Keratinocyte (primary cell): ENCODE measurements around the gene MYO7B. TPM values are rescaled to one million over a fixed set of nuclear protein-coding genes. Genes with fewer than 3 reads are reported as not detected.

Experiments used
- DNase-seq: peaks from one replicate; pipeline ENCODE4 v3.0.0-alpha.2; 2011; ENCODE audit warnings: low read depth, missing footprints, low spot score
- FAIRE-seq: peaks from 2 replicates; lab custom pipeline; 2011; peaks lifted over from hg19 to GRCh38; lab: Jason Lieb, UNC
- H2AFZ ChIP-seq: 2 replicates; pipeline ENCODE4 v1.6.0; 2012; ENCODE audit warnings: low read length, control low read depth, inconsistent platforms; ENCODE audit not compliant: control insufficient read depth
- H3K27ac ChIP-seq: 2 replicates; pipeline ENCODE4 v1.5.1; 2011; ENCODE audit warnings: low read length; ENCODE audit not compliant: control insufficient read depth, insufficient read depth
- H3K27me3 ChIP-seq: 3 replicates; pipeline ENCODE4 v1.6.0; 2011; ENCODE audit warnings: low read length; ENCODE audit not compliant: control insufficient read depth, insufficient read depth; ENCODE audit errors: extremely low read depth
- H3K36me3 ChIP-seq, 2 experiments: 2 replicates in 1 of 2; 3 replicates in 1 of 2; pipeline ENCODE4 v1.5.1; 2011; ENCODE audit warnings: low read length in 2 of 2, mild to moderate bottlenecking in 1 of 2; ENCODE audit not compliant: control insufficient read depth in 2 of 2, insufficient read depth in 2 of 2; ENCODE audit errors: extremely low read depth in 1 of 2
- H3K4me1 ChIP-seq: 3 replicates; pipeline ENCODE4 v1.5.1; 2011; ENCODE audit warnings: low read length; ENCODE audit not compliant: control insufficient read depth, insufficient read depth; ENCODE audit errors: extremely low read depth
- H3K4me2 ChIP-seq: 3 replicates; pipeline ENCODE4 v1.6.0; 2011; ENCODE audit warnings: low read depth, low read length; ENCODE audit not compliant: control insufficient read depth, insufficient read depth; ENCODE audit errors: extremely low read depth
- H3K4me3 ChIP-seq, 3 experiments: fragments of 200-600 bp in 1 of 3; sonication (generic) in 1 of 3; 2 replicates in 2 of 3; 3 replicates in 1 of 3; pipeline ENCODE4 v1.5.1; 2011 to 2016; ENCODE audit warnings: low read length in 3 of 3, mild to moderate bottlenecking in 3 of 3, control low read depth in 2 of 3, inconsistent platforms in 1 of 3, low read depth in 1 of 3, mixed read lengths in 1 of 3, mixed run types in 1 of 3, moderate library complexity in 1 of 3; ENCODE audit not compliant: control insufficient read depth in 2 of 3, insufficient read depth in 2 of 3; ENCODE audit errors: extremely low read depth in 1 of 3
- H3K79me2 ChIP-seq: 2 replicates; pipeline ENCODE4 v1.6.0; 2012; ENCODE audit warnings: low read length; ENCODE audit not compliant: control insufficient read depth, insufficient read depth
- H3K9ac ChIP-seq: 3 replicates; pipeline ENCODE4 v1.6.0; 2011; ENCODE audit warnings: low read length; ENCODE audit not compliant: control insufficient read depth, insufficient read depth; ENCODE audit errors: extremely low read depth
- H3K9me1 ChIP-seq: 3 replicates; pipeline ENCODE4 v1.6.0; 2011; ENCODE audit warnings: low read length; ENCODE audit not compliant: control insufficient read depth, insufficient read depth; ENCODE audit errors: extremely low read depth
- H3K9me3 ChIP-seq: 2 replicates; pipeline ENCODE4 v1.5.1; 2012; ENCODE audit warnings: low read depth, low read length; ENCODE audit not compliant: control insufficient read depth
- H4K20me1 ChIP-seq: 3 replicates; pipeline ENCODE4 v1.6.0; 2011; ENCODE audit warnings: low read length; ENCODE audit not compliant: control insufficient read depth, insufficient read depth; ENCODE audit errors: extremely low read depth
- EZH2 ChIP-seq: IDR thresholded peaks from one replicate; pipeline ENCODE4 v1.6.1; 2012; ENCODE audit warnings: inconsistent platforms, mild to moderate bottlenecking, low read length, moderate library complexity
- dilution Hi-C: fragments of 300-500 bp; cut with MboI; formaldehyde crosslinking; loops from one replicate; pipeline ENCODE4 v1.7.0; 2020; ENCODE audit warnings: low sequenced_read_pairs; ENCODE audit not compliant: extremely low pct_ligation_motif_present
- polyA plus RNA-seq, 5 experiments: library from polyadenylated mRNA; depleted of rRNA in 3 of 5; stranded (reverse) in 3 of 5; stranded (forward) in 1 of 5; unstranded in 1 of 5; fragments of >200 nt; gene quantifications; 1 replicate in 1 of 5; 2 replicates in 3 of 5; 3 replicates in 1 of 5; pipeline versions ENCODE4 v1.2.1 to v1.2.3, GENCODE V29; 2011 to 2012; ENCODE audit warnings: missing spikeins in 2 of 5, low read depth in 1 of 5, low replicate concordance in 1 of 5
- TF ChIP-seq, protein P1 (sequence below), 3 experiments: IDR thresholded peaks in 1 of 3; conservative IDR thresholded peaks in 1 of 3; optimal IDR thresholded peaks in 1 of 3; 2 replicates in 2 of 3; 3 replicates in 1 of 3; pipeline versions ENCODE3 to v1.5.1; 2011; ENCODE audit warnings: low read length in 3 of 3, mild to moderate bottlenecking in 3 of 3, moderate library complexity in 2 of 3, control low read depth in 1 of 3, inconsistent platforms in 1 of 3; ENCODE audit not compliant: insufficient read depth in 2 of 3; ENCODE audit errors: extremely low read depth in 1 of 3

The MYO7B gene
- polyA plus RNA-seq, 1 donor (not counting 4 experiments of a cell fraction or from before 2014, with no cell fraction given) = not detected

DNA sequence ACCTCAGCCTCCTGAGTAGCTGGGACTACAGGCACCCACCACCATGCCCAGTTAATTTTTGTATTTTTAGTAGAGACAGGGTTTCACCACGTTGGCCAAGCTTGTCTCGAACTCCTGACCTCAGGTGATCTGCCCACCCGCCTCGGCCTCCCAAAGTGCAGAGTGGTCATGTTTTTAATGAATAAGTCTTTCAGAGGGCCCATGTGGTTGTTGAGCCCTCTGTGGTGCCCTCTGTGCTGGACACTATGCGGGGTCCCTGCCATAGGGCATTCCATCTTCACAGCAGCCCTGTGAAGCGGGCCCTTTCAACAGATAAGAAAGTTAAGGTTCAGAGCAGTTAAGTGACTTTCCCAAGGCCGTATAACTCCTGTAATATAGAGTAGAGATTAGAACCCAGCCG lies 25.9 kb downstream of the MYO7B start:
- Histone ChIP-seq H3K4me1 (no peaks in the 10 kb centered on the region), H2AFZ (no peak overlapping the region), H3K79me2 (no peaks in the 10 kb centered on the region), H3K9me3 (no peaks in the 10 kb centered on the region), H3K4me2 (no peak overlapping the region), H3K27me3 (peaks cover 3% of the 10 kb centered on the region), H3K9me1 (peaks cover 2% of the 10 kb centered on the region), H3K27ac (no peak overlapping the region), H3K4me3 (no peak overlapping the region), H4K20me1 (no peaks in the 10 kb centered on the region), H3K9ac (no peak overlapping the region), H3K36me3 (no peaks in the 10 kb centered on the region)
- dilution Hi-C loops = no loop called here
- DNase-seq (no peak), FAIRE-seq (no peak)
- TF ChIP-seq, protein P1, sequence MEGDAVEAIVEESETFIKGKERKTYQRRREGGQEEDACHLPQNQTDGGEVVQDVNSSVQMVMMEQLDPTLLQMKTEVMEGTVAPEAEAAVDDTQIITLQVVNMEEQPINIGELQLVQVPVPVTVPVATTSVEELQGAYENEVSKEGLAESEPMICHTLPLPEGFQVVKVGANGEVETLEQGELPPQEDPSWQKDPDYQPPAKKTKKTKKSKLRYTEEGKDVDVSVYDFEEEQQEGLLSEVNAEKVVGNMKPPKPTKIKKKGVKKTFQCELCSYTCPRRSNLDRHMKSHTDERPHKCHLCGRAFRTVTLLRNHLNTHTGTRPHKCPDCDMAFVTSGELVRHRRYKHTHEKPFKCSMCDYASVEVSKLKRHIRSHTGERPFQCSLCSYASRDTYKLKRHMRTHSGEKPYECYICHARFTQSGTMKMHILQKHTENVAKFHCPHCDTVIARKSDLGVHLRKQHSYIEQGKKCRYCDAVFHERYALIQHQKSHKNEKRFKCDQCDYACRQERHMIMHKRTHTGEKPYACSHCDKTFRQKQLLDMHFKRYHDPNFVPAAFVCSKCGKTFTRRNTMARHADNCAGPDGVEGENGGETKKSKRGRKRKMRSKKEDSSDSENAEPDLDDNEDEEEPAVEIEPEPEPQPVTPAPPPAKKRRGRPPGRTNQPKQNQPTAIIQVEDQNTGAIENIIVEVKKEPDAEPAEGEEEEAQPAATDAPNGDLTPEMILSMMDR (optimal IDR thresholded peaks at IDR 0.05 in 1 of 3, IDR thresholded peaks at IDR 0.05 in 1 of 3, conservative IDR thresholded peaks at IDR 0.05 in 1 of 3; ENCODE audit: extremely low read depth in 1 of 3, insufficient read depth in 2 of 3, low read length in 3 of 3) = no peak
- no peak for TF ChIP-seq EZH2

DNA sequence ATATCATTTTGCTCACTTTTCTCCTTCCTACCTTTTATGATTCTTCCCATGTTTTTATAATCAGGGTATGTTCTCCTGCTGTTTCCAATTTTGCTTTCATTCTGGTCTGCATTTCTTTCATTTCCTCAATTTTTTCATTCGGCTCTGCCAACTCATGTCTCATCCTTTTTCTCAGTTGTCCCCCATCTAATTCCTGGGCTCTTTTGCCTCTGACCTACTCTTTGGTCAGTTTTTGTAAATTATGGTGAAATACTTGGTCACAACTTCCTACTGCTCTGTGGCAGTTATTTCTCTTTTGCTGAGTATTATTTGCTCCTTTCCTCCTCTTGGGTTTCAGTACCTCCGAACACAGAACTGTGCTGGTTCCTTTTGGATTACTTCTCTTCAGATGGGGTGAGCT lies 27.5 kb downstream of the MYO7B start:
- Histone ChIP-seq H3K9me3 (no peaks in the 10 kb centered on the region), H4K20me1 (no peaks in the 10 kb centered on the region)

More for the DNA sequence above, 27.5 kb downstream of the MYO7B start:
- TF ChIP-seq, protein P1 (optimal IDR thresholded peaks at IDR 0.05 in 1 of 3, IDR thresholded peaks at IDR 0.05 in 1 of 3, conservative IDR thresholded peaks at IDR 0.05 in 1 of 3; ENCODE audit: extremely low read depth in 1 of 3, insufficient read depth in 2 of 3, low read length in 3 of 3) = no peak
- TF ChIP-seq EZH2 = no peak
- H2AFZ ChIP-seq = no peak overlapping the region
- FAIRE-seq = no peak
- no peaks in the 10 kb centered on the region for H3K4me1 ChIP-seq
- peaks cover 2% of the 10 kb centered on the region for H3K9me1 ChIP-seq
- H3K79me2 ChIP-seq = no peaks in the 10 kb centered on the region
- H3K4me3 ChIP-seq = no peak overlapping the region
- DNase-seq = no peak
- H3K9ac ChIP-seq = no peak overlapping the region
- H3K27me3 ChIP-seq = peaks cover 3% of the 10 kb centered on the region
- dilution Hi-C loops = no loop called here
- no peaks in the 10 kb centered on the region for H3K36me3 ChIP-seq
- H3K4me2 ChIP-seq = no peak overlapping the region
- no peak overlapping the region for H3K27ac ChIP-seq
